ENCODE results near the gene LIG1.

DNA sequence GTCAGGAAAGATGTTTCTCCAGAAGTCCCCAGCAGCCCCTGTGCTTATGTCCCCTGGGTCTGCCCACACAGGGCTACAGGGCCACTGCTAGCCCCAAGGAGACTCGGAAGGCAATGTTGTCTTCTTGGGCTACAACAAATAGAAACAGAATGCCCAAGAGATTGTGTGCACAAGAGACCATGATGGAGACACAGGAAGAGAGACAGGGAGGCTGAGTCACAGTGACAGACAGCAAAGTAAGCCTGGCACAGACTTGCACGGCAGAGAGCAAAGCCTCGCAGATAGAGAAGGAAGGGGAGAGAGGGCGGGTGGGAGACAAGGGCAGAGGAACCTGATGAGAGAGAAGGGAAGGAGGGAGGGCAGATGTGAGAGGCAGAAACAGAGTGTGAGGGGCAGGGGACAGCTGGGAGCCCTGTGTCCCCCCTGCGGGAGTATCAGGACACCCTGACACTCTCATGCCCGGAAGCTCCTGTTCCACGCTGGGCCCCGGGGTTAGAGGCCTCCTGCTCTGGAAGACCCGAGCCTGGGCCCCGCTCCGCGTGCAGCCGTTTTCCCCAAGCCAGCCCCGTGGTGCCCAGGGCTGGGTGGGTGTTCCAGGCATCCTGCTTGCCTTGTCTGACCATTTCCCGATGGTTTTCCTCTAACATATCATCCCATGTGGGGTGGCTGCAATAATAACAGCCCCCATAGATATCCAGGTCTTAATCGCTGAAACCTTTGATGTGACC is 56.8 kb downstream of the LIG1 start:
- TF ChIP-seq, protein P1, sequence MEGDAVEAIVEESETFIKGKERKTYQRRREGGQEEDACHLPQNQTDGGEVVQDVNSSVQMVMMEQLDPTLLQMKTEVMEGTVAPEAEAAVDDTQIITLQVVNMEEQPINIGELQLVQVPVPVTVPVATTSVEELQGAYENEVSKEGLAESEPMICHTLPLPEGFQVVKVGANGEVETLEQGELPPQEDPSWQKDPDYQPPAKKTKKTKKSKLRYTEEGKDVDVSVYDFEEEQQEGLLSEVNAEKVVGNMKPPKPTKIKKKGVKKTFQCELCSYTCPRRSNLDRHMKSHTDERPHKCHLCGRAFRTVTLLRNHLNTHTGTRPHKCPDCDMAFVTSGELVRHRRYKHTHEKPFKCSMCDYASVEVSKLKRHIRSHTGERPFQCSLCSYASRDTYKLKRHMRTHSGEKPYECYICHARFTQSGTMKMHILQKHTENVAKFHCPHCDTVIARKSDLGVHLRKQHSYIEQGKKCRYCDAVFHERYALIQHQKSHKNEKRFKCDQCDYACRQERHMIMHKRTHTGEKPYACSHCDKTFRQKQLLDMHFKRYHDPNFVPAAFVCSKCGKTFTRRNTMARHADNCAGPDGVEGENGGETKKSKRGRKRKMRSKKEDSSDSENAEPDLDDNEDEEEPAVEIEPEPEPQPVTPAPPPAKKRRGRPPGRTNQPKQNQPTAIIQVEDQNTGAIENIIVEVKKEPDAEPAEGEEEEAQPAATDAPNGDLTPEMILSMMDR (conservative IDR thresholded peaks at IDR 0.05 in 1 of 2, IDR thresholded peaks at IDR 0.05 in 1 of 2; ENCODE audit: extremely low read depth in 1 of 2, insufficient read depth in 1 of 2, low read depth in 1 of 2, low read length in 2 of 2): no peak
- TF ChIP-seq EZH2 (IDR thresholded peaks at IDR 0.05; ENCODE audit: borderline replicate concordance, low read length): no peak
